Effector memory CD4-positive, alpha-beta T cell (primary cell): ENCODE results near the gene ATP5MC3.
A peak's percentile ranks its signal among the peaks of the same experiment; 100 is the strongest.

Source experiments
- DNase-seq, 3 donors: peaks; one replicate each; pipeline ENCODE4 v3.0.0-alpha.2; 2020
- H3K27ac ChIP-seq: 2 replicates; pipeline ENCODE4 v1.7.0; 2013; ENCODE audit warnings: mild to moderate bottlenecking, low read length, moderate library complexity; ENCODE audit not compliant: insufficient read depth, poor library complexity, severe bottlenecking
- H3K27me3 ChIP-seq: replicated peaks from 2 replicates; pipeline ENCODE4 v1.7.0; 2013; ENCODE audit warnings: mild to moderate bottlenecking, low read length; ENCODE audit not compliant: insufficient read depth, control insufficient read depth, poor library complexity, severe bottlenecking
- H3K36me3 ChIP-seq: 2 replicates; pipeline ENCODE4 v1.7.0; 2013; ENCODE audit warnings: mild to moderate bottlenecking, low read length, moderate library complexity; ENCODE audit not compliant: control insufficient read depth, insufficient read depth
- H3K4me1 ChIP-seq: 2 replicates; pipeline ENCODE4 v1.7.0; 2013; ENCODE audit warnings: low read length, mild to moderate bottlenecking; ENCODE audit not compliant: control insufficient read depth, insufficient read depth, poor library complexity, severe bottlenecking
- H3K4me3 ChIP-seq: 2 replicates; pipeline ENCODE4 v1.7.0; 2013; ENCODE audit warnings: low read length, low read depth, mild to moderate bottlenecking; ENCODE audit not compliant: insufficient read depth, poor library complexity, severe bottlenecking
- H3K9me3 ChIP-seq: 2 replicates; pipeline ENCODE4 v1.7.0; 2013; ENCODE audit warnings: mild to moderate bottlenecking, low read length, moderate library complexity; ENCODE audit not compliant: control insufficient read depth

The ATP5MC3 gene

DNA sequence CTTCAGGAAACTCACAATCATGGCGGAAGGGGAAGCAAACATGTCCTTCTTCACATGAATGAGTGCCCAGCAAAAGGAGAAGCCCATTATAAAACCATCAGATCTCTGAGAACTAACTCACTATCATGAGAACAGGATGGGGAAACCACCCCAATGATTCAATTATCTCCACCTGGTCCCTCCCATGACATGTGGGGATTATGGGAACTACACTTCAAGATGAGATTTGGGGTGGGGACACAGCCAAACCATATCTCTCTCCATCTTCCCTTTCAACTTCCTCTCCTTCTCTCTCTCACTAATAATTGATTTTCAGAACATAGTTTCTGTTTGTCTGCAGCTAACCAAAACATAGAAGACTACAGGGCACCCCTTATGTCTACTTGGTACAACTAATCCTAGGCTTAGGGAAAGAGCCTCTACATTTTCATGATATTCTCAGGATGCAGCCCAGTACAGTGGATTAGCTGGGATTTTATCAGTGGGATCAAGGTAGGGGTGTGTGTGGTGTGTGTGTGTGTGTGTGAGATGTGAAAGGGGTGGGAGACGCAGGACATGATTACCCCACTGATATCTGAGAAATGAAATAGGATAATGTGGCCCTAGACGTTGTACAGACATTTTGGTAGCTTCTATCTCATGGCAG lies 10.7 kb downstream of the ATP5MC3 start:
- Histone ChIP-seq H3K4me3 (no peak overlapping the region), H3K9me3 (no peaks in the 10 kb centered on the region), H3K27me3 (no peaks in the 10 kb centered on the region), H3K4me1 (peaks cover 7% of the 10 kb centered on the region), H3K27ac (no peak overlapping the region), H3K36me3 (peaks cover 3% of the 10 kb centered on the region)
- DNase-seq, result no peak

DNA sequence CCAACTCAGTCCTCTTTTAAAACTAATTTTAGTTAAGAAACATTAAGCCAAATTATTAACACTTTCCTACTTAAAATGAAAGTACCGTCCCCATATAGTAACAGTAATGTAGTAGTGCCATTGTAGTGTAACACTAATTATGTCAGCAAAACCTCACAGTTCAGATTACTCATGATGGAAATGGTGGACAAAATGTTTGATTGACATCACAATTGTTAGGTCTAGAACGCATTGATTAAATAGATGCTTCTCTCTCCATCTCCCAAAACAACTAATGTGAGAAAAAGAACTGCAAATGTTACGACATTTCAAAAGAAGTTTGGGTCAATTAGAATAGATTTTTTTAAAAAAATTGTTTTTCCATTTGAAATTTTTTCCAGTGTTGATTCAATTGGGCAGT lies 12.3 kb downstream of the ATP5MC3 start:
- Histone ChIP-seq H3K27ac (peak overlapping the region; percentile 89), H3K4me1 (peaks cover 7% of the 10 kb centered on the region), H3K27me3 (no peaks in the 10 kb centered on the region), H3K36me3 (no peaks in the 10 kb centered on the region), H3K9me3 (no peaks in the 10 kb centered on the region), H3K4me3 (no peak overlapping the region)
- no peak for DNase-seq

DNA sequence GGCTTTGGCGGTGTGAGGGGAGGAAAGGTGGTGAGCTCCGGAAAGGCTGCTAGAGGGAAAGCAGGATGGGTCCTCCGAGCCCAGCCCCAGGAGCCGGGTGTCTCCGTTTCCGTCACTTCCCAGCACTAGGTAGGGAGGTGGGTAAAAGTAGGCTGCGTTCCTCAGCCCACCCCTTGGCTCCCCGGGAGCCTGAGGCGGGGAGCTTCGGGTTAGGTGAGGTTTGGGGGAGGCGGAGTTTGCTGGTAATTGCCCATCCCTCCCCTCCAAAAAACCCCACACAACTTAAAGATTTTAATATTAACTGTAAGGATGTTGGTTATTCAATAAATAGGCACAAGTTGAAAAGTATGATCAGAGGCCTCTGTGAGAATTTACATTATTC lies 13.0 kb downstream of the ATP5MC3 start:
- Histone ChIP-seq H3K27me3 (no peaks in the 10 kb centered on the region), H3K36me3 (no peaks in the 10 kb centered on the region), H3K4me3 (peak overlapping the region; percentile 97), H3K27ac (peak overlapping the region; percentile 89), H3K4me1 (peaks cover 7% of the 10 kb centered on the region), H3K9me3 (no peaks in the 10 kb centered on the region)
- DNase-seq, result no peak

DNA sequence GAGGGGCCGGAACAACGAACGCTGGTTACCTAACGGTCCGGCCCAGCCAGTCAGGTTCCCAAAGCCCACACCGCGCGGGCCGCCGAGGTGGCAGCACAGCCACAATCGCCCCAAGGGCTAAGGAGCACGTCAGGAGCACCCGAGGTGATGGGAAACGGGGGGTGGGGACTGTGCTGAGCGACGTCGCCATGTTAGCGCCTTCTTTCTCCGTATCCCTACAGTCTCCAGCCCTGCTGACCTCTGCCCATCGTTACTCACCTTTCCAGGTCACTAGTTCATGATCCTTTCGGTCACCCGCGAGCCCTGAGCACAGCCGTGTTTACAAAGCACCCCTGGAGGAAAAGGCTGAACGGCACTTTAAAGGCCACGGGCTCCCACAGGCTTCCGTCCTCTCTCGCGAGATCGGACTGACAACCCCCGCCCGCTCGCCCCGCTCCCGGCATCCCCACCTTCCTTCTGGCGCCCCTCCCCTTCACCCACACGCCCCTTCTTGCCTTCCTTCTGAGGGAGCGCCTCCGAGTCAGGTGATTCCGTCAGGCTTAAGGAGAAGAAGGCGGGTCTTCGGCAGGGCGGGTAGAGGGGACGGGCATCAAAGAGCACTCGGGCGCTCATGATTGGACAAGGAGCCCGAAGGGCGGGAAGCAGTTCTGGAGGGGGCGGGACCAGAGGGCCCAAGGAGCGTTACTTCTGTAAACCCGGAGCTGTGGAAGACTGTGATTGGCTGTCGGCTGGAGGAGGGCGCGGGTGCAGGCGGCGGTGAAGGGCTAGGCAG lies 13.5 kb downstream of the ATP5MC3 start, which contains the start of gene ATF2:
ATF2 (minus strand) TSS at position 412 of the 772 bp plus-strand sequence. CDS start 31,760 bp downstream, outside the sequence.
- peak; percentile 97 to 99 (median 98) for DNase-seq
- H3K27me3 ChIP-seq, result no peaks in the 10 kb centered on the region

GRCh38 chr2:175167076-175167791 lies 14.3 kb downstream of the ATP5MC3 start:
- H3K4me3 ChIP-seq, result peak overlapping the region; percentile 97
- H3K4me1 ChIP-seq, result peaks cover 7% of the 10 kb centered on the region
- H3K36me3 ChIP-seq, result no peaks in the 10 kb centered on the region
- H3K27ac ChIP-seq, result peak overlapping the region; percentile 89
- H3K9me3 ChIP-seq, result no peaks in the 10 kb centered on the region
- no peak for DNase-seq
- H3K27me3 ChIP-seq, result no peaks in the 10 kb centered on the region

More for the DNA sequence above, 13.5 kb downstream of the ATP5MC3 start, which contains the start of gene ATF2:
- Histone ChIP-seq H3K9me3 (no peaks in the 10 kb centered on the region), H3K4me3 (peak within 1 kb of the TSS; percentile 97), H3K27ac (peak within 1 kb of the TSS; percentile 89), H3K36me3 (no peaks in the 10 kb centered on the region), H3K4me1 (peaks cover 7% of the 10 kb centered on the region)

DNA sequence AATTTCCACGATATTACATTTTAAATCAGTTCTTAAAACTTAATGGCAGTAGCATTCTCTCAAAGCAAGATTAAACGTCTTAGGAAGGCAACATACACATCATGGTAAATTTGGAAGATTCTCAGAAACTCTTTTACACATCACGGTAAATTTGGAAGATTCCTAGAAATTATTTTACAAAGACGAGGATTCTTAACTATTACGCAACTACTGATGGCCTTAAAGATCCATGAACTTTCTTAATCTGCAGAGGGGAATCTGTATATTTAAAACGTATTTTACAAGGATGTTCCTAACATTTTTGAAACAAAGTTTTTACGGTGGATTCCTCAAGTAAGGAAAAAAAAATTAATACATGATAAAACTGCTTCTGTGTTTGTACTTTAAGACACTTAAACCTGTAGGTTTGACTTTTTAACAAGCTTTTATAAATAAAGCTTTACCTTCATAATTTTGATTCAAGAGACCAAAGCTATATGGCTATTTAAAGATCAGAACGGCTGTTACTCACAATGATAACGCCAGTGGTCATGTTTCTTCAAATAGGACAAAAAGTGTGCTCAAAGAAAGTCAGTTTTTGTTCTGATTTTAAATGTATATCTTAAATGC lies 15.2 kb downstream of the ATP5MC3 start:
- Histone ChIP-seq H3K27ac (no peak overlapping the region), H3K4me1 (peaks cover 7% of the 10 kb centered on the region)

GRCh38 chr2:175164235-175164634 lies 17.3 kb downstream of the ATP5MC3 start:
- no peak for DNase-seq
- H3K9me3 ChIP-seq, result no peaks in the 10 kb centered on the region
- peaks cover 7% of the 10 kb centered on the region for H3K4me1 ChIP-seq
- no peaks in the 10 kb centered on the region for H3K36me3 ChIP-seq
- H3K27ac ChIP-seq, result no peak overlapping the region
- H3K27me3 ChIP-seq, result no peaks in the 10 kb centered on the region
- H3K4me3 ChIP-seq, result no peak overlapping the region

More for the DNA sequence above, 15.2 kb downstream of the ATP5MC3 start:
- Histone ChIP-seq H3K36me3 (no peaks in the 10 kb centered on the region), H3K4me3 (peak overlapping the region; percentile 97), H3K9me3 (no peaks in the 10 kb centered on the region), H3K27me3 (no peaks in the 10 kb centered on the region)
- no peak for DNase-seq

DNA sequence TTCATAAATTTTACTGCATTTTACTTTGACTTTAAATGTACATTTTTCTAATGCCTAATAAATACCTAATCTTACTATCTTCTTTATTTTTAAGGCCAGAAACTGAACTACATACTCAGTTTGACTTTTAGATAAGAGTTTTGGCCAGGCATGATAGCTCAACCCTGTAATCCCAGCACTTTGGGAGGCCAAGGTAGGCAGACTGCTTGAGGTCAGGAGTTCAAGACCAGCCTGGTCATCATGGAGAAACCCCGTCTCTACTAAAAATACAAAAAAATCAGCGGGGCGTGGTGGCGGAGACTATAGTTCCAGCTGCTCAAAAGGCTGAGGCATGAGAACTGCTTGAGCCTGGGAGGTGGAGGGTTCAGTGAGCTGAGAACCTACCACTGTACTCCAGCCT lies 22.6 kb downstream of the ATP5MC3 start:
- Histone ChIP-seq H3K36me3 (no peaks in the 10 kb centered on the region), H3K4me3 (no peak overlapping the region), H3K9me3 (no peaks in the 10 kb centered on the region), H3K27ac (no peak overlapping the region), H3K27me3 (no peaks in the 10 kb centered on the region), H3K4me1 (no peaks in the 10 kb centered on the region)
- DNase-seq, result no peak

DNA sequence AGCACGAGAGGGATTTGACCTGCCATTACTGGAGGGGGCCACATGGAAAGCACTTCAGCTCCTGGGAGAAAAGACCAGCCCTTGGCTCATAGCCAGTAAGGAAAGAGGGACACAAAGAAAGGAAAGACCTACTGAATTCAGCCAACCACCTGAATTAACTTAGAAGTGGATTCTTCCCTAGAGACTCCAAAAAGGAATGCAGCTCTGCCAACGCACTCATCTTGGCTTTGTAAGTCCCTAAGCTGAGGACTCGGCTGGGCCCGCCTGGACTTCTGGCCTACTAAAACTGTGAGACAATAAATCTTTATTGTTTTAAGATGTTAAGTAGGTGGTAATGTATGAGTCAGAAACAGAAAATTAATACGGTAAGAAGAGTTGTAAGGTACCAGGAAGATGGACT lies 25.0 kb downstream of the ATP5MC3 start:
- Histone ChIP-seq H3K36me3 (no peaks in the 10 kb centered on the region), H3K4me1 (no peaks in the 10 kb centered on the region), H3K9me3 (no peaks in the 10 kb centered on the region), H3K4me3 (no peak overlapping the region), H3K27ac (no peak overlapping the region), H3K27me3 (no peaks in the 10 kb centered on the region)
- no peak for DNase-seq
